SK-N-SH (cell line): ENCODE results near the gene KCNB1. TPM values are rescaled to one million over a fixed set of nuclear protein-coding genes. Genes with fewer than 3 reads are reported as not detected.

Source experiments
- CTCF ChIA-PET: fragments of 300-600, 350-600 bp; formaldehyde crosslinking; extraction: SDS; loops from one replicate; lab custom pipeline; 2021; lab: Yijun Ruan, JAX
- POLR2A ChIA-PET: fragments of 350-600 bp; sonication (Branson Sonifier 250); formaldehyde crosslinking; extraction: SDS; loops from one replicate; lab custom pipeline; 2020; ENCODE audit warnings: antibody characterized with exemption, inconsistent platforms; lab: Yijun Ruan, JAX
- DNase-seq: peaks from one replicate; pipeline ENCODE4 v3.0.0; 2012
- H2AFZ ChIP-seq: fragments of 200-600 bp; sonication (generic); 2 replicates; pipeline ENCODE4 v1.8.1; 2016; ENCODE audit warnings: antibody characterized with exemption, mild to moderate bottlenecking, low read depth
- H3F3A ChIP-seq: fragments of 200-600 bp; sonication (generic); replicated peaks from 2 replicates; pipeline ENCODE3; 2016; ENCODE audit warnings: antibody characterized with exemption, mild to moderate bottlenecking; ENCODE audit not compliant: insufficient read depth
- H3K27ac ChIP-seq, 2 experiments: fragments of 200-500 bp in 1 of 2; fragments of 200-600 bp in 1 of 2; sonication (Bioruptor generic) in 1 of 2; sonication (generic), shearing (Covaris generic) in 1 of 2; 2 replicates each; pipeline versions ENCODE4 v1.5.1 to v1.6.1; 2014 to 2016; ENCODE audit warnings: low read depth in 2 of 2, inconsistent platforms in 1 of 2, low read length in 1 of 2, mild to moderate bottlenecking in 1 of 2, mixed read lengths in 1 of 2
- H3K27me3 ChIP-seq: fragments of 200-600 bp; sonication (generic), shearing (Covaris generic); 2 replicates; pipeline ENCODE4 v1.6.1; 2016; ENCODE audit warnings: mixed run types; ENCODE audit not compliant: insufficient read depth
- H3K36me3 ChIP-seq, 2 experiments: fragments of 200-500 bp in 1 of 2; fragments of 200-600 bp in 1 of 2; sonication (Bioruptor generic) in 1 of 2; sonication (generic) in 1 of 2; replicated peaks in 1 of 2; 2 replicates each; pipeline versions ENCODE3 to v1.5.1; 2014 to 2016; ENCODE audit warnings: low read length in 1 of 2, mild to moderate bottlenecking in 1 of 2; ENCODE audit not compliant: insufficient read depth in 2 of 2, control insufficient read depth in 1 of 2
- H3K4me1 ChIP-seq, 2 experiments: fragments of 200-500 bp in 1 of 2; fragments of 200-600 bp in 1 of 2; sonication (Bioruptor generic) in 1 of 2; sonication (generic), shearing (Covaris generic) in 1 of 2; 2 replicates each; pipeline versions ENCODE4 v1.5.1 to v1.6.1; 2014 to 2016; ENCODE audit warnings: low read depth in 1 of 2, low read length in 1 of 2, mixed run types in 1 of 2; ENCODE audit not compliant: insufficient read depth in 2 of 2, control insufficient read depth in 1 of 2
- H3K4me2 ChIP-seq: fragments of 200-600 bp; sonication (generic), shearing (Covaris generic); 2 replicates; pipeline ENCODE4 v1.6.1; 2017; ENCODE audit warnings: mixed run types
- H3K4me3 ChIP-seq, 2 experiments: fragments of 200-500 bp in 1 of 2; fragments of 200-600 bp in 1 of 2; sonication (Bioruptor generic) in 1 of 2; sonication (generic), shearing (Covaris generic) in 1 of 2; 2 replicates each; pipeline versions ENCODE4 v1.5.1 to v1.8.1; 2014 to 2016; ENCODE audit warnings: low read depth in 2 of 2, inconsistent platforms in 1 of 2, low read length in 1 of 2, mild to moderate bottlenecking in 1 of 2, mixed read lengths in 1 of 2, moderate library complexity in 1 of 2
- H3K79me2 ChIP-seq: fragments of 200-600 bp; sonication (generic); 2 replicates; pipeline ENCODE4 v1.8.1; 2017; ENCODE audit warnings: mild to moderate bottlenecking; ENCODE audit not compliant: insufficient read depth
- H3K9ac ChIP-seq: fragments of 200-600 bp; sonication (generic); 2 replicates; pipeline ENCODE4 v1.6.1; 2017; ENCODE audit warnings: mixed run types
- H3K9me2 ChIP-seq: fragments of 200-600 bp; sonication (generic); 2 replicates; pipeline ENCODE4 v1.6.1; 2017; ENCODE audit warnings: mixed run types
- H3K9me3 ChIP-seq: fragments of 200-600 bp; sonication (generic); 2 replicates; pipeline ENCODE4 v1.6.1; 2017; ENCODE audit warnings: mixed run types, mild to moderate bottlenecking, moderate library complexity
- H4K20me1 ChIP-seq: fragments of 200-600 bp; sonication (generic); 2 replicates; pipeline ENCODE4 v1.6.1; 2017; ENCODE audit warnings: mild to moderate bottlenecking, mixed run types; ENCODE audit not compliant: insufficient read depth
- CHD2 ChIP-seq: fragments of 150-350 bp; IDR thresholded peaks from 2 replicates; pipeline ENCODE4 v1.6.1; 2018; ENCODE audit warnings: low read length; ENCODE audit not compliant: partially characterized antibody
- ELF1 ChIP-seq: IDR thresholded peaks from 2 replicates; pipeline ENCODE4 v1.4.0; 2012
- EZH2phosphoT487 ChIP-seq: fragments of 200-600 bp; sonication (generic); IDR thresholded peaks from 2 replicates; pipeline ENCODE4 v1.6.1; 2017; ENCODE audit warnings: low read depth, mixed run types, mild to moderate bottlenecking, antibody characterized with exemption, moderate library complexity, borderline replicate concordance
- FOSL2 ChIP-seq: IDR thresholded peaks from 2 replicates; pipeline ENCODE4 v1.4.0; 2012; ENCODE audit warnings: low read depth, mild to moderate bottlenecking, moderate library complexity, borderline replicate concordance
- FOXM1 ChIP-seq: IDR thresholded peaks from 2 replicates; pipeline ENCODE4 v1.4.0; 2012; ENCODE audit warnings: low read depth, mild to moderate bottlenecking
- GABPA ChIP-seq: IDR thresholded peaks from 2 replicates; pipeline ENCODE4 v1.4.0; 2012; ENCODE audit warnings: low read depth, mild to moderate bottlenecking
- GATA2 ChIP-seq: sonication (generic); formaldehyde crosslinking; IDR thresholded peaks from 2 replicates; pipeline ENCODE4 v1.5.0; 2020; ENCODE audit warnings: mild to moderate bottlenecking, missing genetic modification reagents
- JUND ChIP-seq: IDR thresholded peaks from 2 replicates; pipeline ENCODE4 v1.4.0; 2012
- MEF2A ChIP-seq: IDR thresholded peaks from 2 replicates; pipeline ENCODE4 v1.4.0; 2012; ENCODE audit warnings: low read depth, borderline replicate concordance
- NFIC ChIP-seq: IDR thresholded peaks from 2 replicates; pipeline ENCODE4 v1.4.0; 2012; ENCODE audit warnings: borderline replicate concordance
- NRF1 ChIP-seq: IDR thresholded peaks from 2 replicates; pipeline ENCODE4 v1.6.1; 2012; ENCODE audit warnings: low read depth, mild to moderate bottlenecking, low read length
- POLR2AphosphoS5 ChIP-seq: IDR thresholded peaks from 2 replicates; pipeline ENCODE4 v1.6.1; 2012; ENCODE audit warnings: low read depth, low read length
- RAD21 ChIP-seq: IDR thresholded peaks from 2 replicates; pipeline ENCODE4 v1.6.1; 2012; ENCODE audit warnings: mild to moderate bottlenecking, low read length
- RFX5 ChIP-seq: IDR thresholded peaks from 2 replicates; pipeline ENCODE4 v1.6.1; 2012; ENCODE audit warnings: mild to moderate bottlenecking, improper control_type of control experiment, low read length
- RXRA ChIP-seq: IDR thresholded peaks from 2 replicates; pipeline ENCODE4 v1.4.0; 2012; ENCODE audit warnings: low read depth, mild to moderate bottlenecking, borderline replicate concordance
- SMC3 ChIP-seq: IDR thresholded peaks from 2 replicates; pipeline ENCODE4 v1.6.1; 2012; ENCODE audit warnings: low read depth, low read length, improper control_type of control experiment
- TAF1 ChIP-seq: IDR thresholded peaks from 2 replicates; pipeline ENCODE4 v1.6.1; 2012; ENCODE audit warnings: low read depth, mild to moderate bottlenecking, low read length, moderate library complexity, borderline replicate concordance
- TEAD4 ChIP-seq: IDR thresholded peaks from 2 replicates; pipeline ENCODE4 v1.4.0; 2012; ENCODE audit warnings: mild to moderate bottlenecking, borderline replicate concordance; ENCODE audit not compliant: insufficient read depth
- WGBS: methylation state at CpG from one replicate; pipeline ENCODE4 v1.1.6; 2017; ENCODE audit warnings: low lambda C conversion rate; 5-methylcytosine and 5-hydroxymethylcytosine counted together
- polyA plus RNA-seq, 3 experiments: library from polyadenylated mRNA; depleted of rRNA; stranded (reverse); fragments of >200 nt; gene quantifications; 2 replicates each; pipeline ENCODE4 v1.2.3, GENCODE V29; 2012
- TF ChIP-seq, protein P1 (sequence below): IDR thresholded peaks from 2 replicates; pipeline ENCODE4 v1.6.1; 2012; ENCODE audit warnings: mild to moderate bottlenecking, low read depth, low read length, moderate library complexity
- TF ChIP-seq, protein P2 (sequence below): fragments of 150-350 bp; IDR thresholded peaks from 2 replicates; pipeline ENCODE4 v1.6.1; 2016; ENCODE audit warnings: mild to moderate bottlenecking, low read depth, low read length
- TF ChIP-seq, protein P3 (sequence below): IDR thresholded peaks from 2 replicates; pipeline ENCODE4 v1.4.0; 2012; ENCODE audit warnings: low read depth, borderline replicate concordance
- TF ChIP-seq, protein P4 (sequence below): fragments of 150-350 bp; IDR thresholded peaks from 2 replicates; pipeline ENCODE4 v1.6.1; 2017; ENCODE audit warnings: antibody characterized with exemption, low read length, low read depth, borderline replicate concordance

KCNB1 gene
- polyA plus RNA-seq, 1 of the 3 experiments (the other 2 are of a cell fraction): 0.82 TPM

DNA sequence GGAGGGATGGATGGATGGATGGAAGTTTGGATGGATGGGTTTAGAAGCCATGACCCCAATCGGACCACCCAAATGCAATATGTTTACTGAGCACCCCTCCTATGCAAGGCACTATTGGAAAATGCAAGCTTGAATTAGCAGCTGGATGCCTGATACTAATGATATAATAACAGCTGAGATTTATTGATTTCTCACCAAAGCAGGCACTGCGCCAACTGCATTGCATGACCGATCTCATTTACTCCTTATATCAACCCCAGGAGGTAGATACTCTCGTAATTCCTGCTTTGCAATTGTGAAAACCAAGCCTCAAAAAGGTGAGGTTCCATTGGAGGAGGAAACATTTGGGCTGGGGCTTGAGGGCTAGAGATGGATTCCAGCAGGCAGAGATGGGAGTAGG, 89.7 kb downstream of the KCNB1 start:
- ChIA-PET CTCF (interaction anchor here (1.0 to 3.0 kb wide), 3 partner anchors 8 to 116 kb away, joined by 3 to 16 read pairs (median 5); no protein-coding TSS in a partner anchor), POLR2A (no interaction called here)
- H2AFZ ChIP-seq: no peak overlapping the region
- no peaks in the 10 kb centered on the region for H3K36me3 ChIP-seq
- H3K9me3 ChIP-seq: no peaks in the 10 kb centered on the region
- H3K27ac ChIP-seq: no peak overlapping the region
- TF ChIP-seq SMC3 (no peak), RXRA (no peak), TEAD4 (no peak), EZH2phosphoT487 (no peak), TAF1 (no peak), JUND (no peak), GATA2 (CRISPR knock-in tag) (no peak), GABPA (no peak), POLR2AphosphoS5 (no peak)
- TF ChIP-seq, protein P1, sequence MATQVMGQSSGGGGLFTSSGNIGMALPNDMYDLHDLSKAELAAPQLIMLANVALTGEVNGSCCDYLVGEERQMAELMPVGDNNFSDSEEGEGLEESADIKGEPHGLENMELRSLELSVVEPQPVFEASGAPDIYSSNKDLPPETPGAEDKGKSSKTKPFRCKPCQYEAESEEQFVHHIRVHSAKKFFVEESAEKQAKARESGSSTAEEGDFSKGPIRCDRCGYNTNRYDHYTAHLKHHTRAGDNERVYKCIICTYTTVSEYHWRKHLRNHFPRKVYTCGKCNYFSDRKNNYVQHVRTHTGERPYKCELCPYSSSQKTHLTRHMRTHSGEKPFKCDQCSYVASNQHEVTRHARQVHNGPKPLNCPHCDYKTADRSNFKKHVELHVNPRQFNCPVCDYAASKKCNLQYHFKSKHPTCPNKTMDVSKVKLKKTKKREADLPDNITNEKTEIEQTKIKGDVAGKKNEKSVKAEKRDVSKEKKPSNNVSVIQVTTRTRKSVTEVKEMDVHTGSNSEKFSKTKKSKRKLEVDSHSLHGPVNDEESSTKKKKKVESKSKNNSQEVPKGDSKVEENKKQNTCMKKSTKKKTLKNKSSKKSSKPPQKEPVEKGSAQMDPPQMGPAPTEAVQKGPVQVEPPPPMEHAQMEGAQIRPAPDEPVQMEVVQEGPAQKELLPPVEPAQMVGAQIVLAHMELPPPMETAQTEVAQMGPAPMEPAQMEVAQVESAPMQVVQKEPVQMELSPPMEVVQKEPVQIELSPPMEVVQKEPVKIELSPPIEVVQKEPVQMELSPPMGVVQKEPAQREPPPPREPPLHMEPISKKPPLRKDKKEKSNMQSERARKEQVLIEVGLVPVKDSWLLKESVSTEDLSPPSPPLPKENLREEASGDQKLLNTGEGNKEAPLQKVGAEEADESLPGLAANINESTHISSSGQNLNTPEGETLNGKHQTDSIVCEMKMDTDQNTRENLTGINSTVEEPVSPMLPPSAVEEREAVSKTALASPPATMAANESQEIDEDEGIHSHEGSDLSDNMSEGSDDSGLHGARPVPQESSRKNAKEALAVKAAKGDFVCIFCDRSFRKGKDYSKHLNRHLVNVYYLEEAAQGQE: no peak
- no peaks in the 10 kb centered on the region for H3K9me2 ChIP-seq
- H3K79me2 ChIP-seq: no peaks in the 10 kb centered on the region
- no peaks in the 10 kb centered on the region for H3K27me3 ChIP-seq
- 59% methylated on average over 4 of the region's 4 CpGs for WGBS
- H4K20me1 ChIP-seq: no peaks in the 10 kb centered on the region
- H3F3A ChIP-seq: no peaks in the 10 kb centered on the region
- H3K4me3 ChIP-seq: no peak overlapping the region
- no peak overlapping the region for H3K4me2 ChIP-seq
- peaks cover 0 to 9% of the 10 kb centered on the region in 2 experiments; a peak in 2 of 4 replicates for H3K4me1 ChIP-seq
- H3K9ac ChIP-seq: no peak overlapping the region
- DNase-seq: no peak

DNA sequence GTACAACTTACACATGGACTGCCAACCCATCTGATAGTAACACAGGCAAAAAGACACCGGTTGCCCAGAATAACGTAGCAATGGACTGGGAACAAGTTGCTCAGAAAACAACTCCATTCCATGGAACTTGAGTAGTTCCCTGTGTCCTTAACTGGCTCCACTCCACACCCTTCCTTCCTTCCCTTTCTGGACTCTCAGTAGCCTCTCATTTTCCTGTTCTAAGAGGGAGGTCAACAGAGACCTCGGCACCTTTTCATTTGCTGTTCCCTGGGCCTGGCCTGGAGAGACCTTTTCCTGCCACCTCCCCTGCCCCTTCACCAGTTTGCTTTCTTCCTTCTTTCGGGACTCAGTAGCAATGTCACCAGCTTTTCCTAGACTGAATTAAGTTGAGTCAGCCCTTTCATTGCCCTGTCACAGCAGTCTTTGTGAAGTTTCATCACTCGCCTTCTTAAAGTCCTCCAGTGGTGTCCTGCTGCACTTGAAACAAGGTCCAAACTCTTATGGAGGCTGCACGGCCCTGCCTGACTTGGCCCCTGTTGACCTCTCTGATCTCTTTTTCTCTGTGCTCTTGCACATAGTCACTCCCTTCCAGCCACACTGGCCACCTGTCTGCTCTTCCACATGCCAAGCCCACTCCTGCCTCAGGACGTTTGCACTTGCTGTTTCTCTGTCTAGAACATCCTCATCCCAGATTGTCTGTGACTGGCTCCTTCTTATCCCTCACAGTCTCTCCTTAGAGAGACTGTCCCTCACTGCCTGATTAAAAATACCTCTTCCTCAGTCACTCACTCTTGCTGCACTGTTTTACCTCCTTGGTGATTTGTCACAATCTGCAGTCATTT, 90.8 kb downstream of the KCNB1 start:
- ChIA-PET POLR2A (no interaction called here), CTCF (interaction anchor here (1.2 to 3.0 kb wide), 2 partner anchors 7 to 150 kb away, joined by 4 to 16 read pairs; no protein-coding TSS in a partner anchor)
- Histone ChIP-seq H3K9ac (no peak overlapping the region), H3F3A (no peaks in the 10 kb centered on the region), H3K79me2 (no peaks in the 10 kb centered on the region), H3K4me2 (no peak overlapping the region), H3K4me3 (no peak overlapping the region), H3K27me3 (no peaks in the 10 kb centered on the region), H4K20me1 (no peaks in the 10 kb centered on the region), H2AFZ (no peak overlapping the region), H3K9me2 (no peaks in the 10 kb centered on the region), H3K36me3 (no peaks in the 10 kb centered on the region), H3K27ac (no peak overlapping the region), H3K9me3 (no peaks in the 10 kb centered on the region), H3K4me1 (peaks cover 0 to 19% of the 10 kb centered on the region in 2 experiments; a peak in 2 of 4 replicates)
- no peak for DNase-seq
- WGBS: 61% methylated on average over 7 of the region's 7 CpGs
- TF ChIP-seq, protein P2, sequence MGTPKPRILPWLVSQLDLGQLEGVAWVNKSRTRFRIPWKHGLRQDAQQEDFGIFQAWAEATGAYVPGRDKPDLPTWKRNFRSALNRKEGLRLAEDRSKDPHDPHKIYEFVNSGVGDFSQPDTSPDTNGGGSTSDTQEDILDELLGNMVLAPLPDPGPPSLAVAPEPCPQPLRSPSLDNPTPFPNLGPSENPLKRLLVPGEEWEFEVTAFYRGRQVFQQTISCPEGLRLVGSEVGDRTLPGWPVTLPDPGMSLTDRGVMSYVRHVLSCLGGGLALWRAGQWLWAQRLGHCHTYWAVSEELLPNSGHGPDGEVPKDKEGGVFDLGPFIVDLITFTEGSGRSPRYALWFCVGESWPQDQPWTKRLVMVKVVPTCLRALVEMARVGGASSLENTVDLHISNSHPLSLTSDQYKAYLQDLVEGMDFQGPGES: no peak
- no peak for TF ChIP-seq MEF2A
- no peak for TF ChIP-seq NRF1
- no peak for TF ChIP-seq NFIC
- TF ChIP-seq ELF1: no peak
- TF ChIP-seq, protein P3, sequence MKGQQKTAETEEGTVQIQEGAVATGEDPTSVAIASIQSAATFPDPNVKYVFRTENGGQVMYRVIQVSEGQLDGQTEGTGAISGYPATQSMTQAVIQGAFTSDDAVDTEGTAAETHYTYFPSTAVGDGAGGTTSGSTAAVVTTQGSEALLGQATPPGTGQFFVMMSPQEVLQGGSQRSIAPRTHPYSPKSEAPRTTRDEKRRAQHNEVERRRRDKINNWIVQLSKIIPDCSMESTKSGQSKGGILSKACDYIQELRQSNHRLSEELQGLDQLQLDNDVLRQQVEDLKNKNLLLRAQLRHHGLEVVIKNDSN: no peak
- TF ChIP-seq RAD21: no peak
- TF ChIP-seq RFX5: no peak
- no peak for TF ChIP-seq FOXM1
- TF ChIP-seq, protein P4, sequence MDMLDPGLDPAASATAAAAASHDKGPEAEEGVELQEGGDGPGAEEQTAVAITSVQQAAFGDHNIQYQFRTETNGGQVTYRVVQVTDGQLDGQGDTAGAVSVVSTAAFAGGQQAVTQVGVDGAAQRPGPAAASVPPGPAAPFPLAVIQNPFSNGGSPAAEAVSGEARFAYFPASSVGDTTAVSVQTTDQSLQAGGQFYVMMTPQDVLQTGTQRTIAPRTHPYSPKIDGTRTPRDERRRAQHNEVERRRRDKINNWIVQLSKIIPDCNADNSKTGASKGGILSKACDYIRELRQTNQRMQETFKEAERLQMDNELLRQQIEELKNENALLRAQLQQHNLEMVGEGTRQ: no peak
- no peak for TF ChIP-seq FOSL2
- no peak for TF ChIP-seq CHD2
